Endothelial cell of umbilical vein (primary cell): Measurements from ENCODE around the gene PHTF1. TPM values are rescaled to one million over a fixed set of nuclear protein-coding genes. Genes with fewer than 3 reads are reported as not detected.

Experiments used
- BruUV-seq: library from RNA; stranded (reverse); fragments of 400-500 nt; replicated peaks from 2 replicates; lab custom pipeline; 2021; lab: Mats Ljungman, UMichigan
- CTCF ChIA-PET: fragments of 300-600, 350-600 bp; sonication (Branson Sonifier 250); formaldehyde crosslinking; loops from one replicate; lab custom pipeline; 2021; ENCODE audit warnings: antibody characterized with exemption, inconsistent platforms; lab: Charles Lee
- POLR2A ChIA-PET: fragments of 300-600, 350-600 bp; sonication (Branson Sonifier 250); formaldehyde crosslinking; loops from one replicate; lab custom pipeline; 2021; ENCODE audit warnings: antibody characterized with exemption, inconsistent platforms; lab: Charles Lee
- DNase-seq: peaks from one replicate; pipeline ENCODE4 v3.0.0-alpha.2; 2011; ENCODE audit warnings: low read depth, low spot score
- FAIRE-seq: peaks from 2 replicates; lab custom pipeline; 2011; peaks lifted over from hg19 to GRCh38; lab: Jason Lieb, UNC
- H2AFZ ChIP-seq: 2 replicates; pipeline ENCODE4 v1.6.0; 2012; ENCODE audit warnings: low read depth, low read length, control low read depth, inconsistent platforms
- H3K27ac ChIP-seq: 2 replicates; pipeline ENCODE4 v1.5.1; 2011; ENCODE audit warnings: low read depth, mild to moderate bottlenecking, control low read depth, low read length, moderate library complexity; ENCODE audit not compliant: insufficient read depth
- H3K27me3 ChIP-seq, 2 experiments: 2 replicates each; pipeline versions ENCODE4 v1.6.0 to v1.6.1; 2011; ENCODE audit warnings: low read length in 2 of 2, mixed read lengths in 1 of 2; ENCODE audit not compliant: control insufficient read depth in 2 of 2, insufficient read depth in 2 of 2
- H3K36me3 ChIP-seq, 2 experiments: 2 replicates in 1 of 2; 3 replicates in 1 of 2; pipeline ENCODE4 v1.5.1; 2011; ENCODE audit warnings: low read length in 2 of 2, mild to moderate bottlenecking in 1 of 2, moderate library complexity in 1 of 2; ENCODE audit not compliant: control insufficient read depth in 2 of 2, insufficient read depth in 2 of 2; ENCODE audit errors: extremely low read depth in 1 of 2
- H3K4me1 ChIP-seq: 3 replicates; pipeline ENCODE4 v1.5.1; 2011; ENCODE audit warnings: mild to moderate bottlenecking, low read length; ENCODE audit not compliant: control insufficient read depth, insufficient read depth; ENCODE audit errors: extremely low read depth
- H3K4me2 ChIP-seq: 2 replicates; pipeline ENCODE4 v1.6.1; 2011; ENCODE audit warnings: low read length, control low read depth, mixed read lengths; ENCODE audit not compliant: insufficient read depth
- H3K4me3 ChIP-seq, 3 experiments: fragments of 200-600 bp in 1 of 3; sonication (generic), shearing (Covaris generic) in 1 of 3; replicated peaks in 1 of 3; 2 replicates each; pipeline ENCODE4 v1.5.1; 2011 to 2016; ENCODE audit warnings: control low read depth in 3 of 3, low read length in 3 of 3, mild to moderate bottlenecking in 2 of 3, inconsistent platforms in 1 of 3, low read depth in 1 of 3, moderate library complexity in 1 of 3; ENCODE audit not compliant: insufficient read depth in 1 of 3
- H3K79me2 ChIP-seq: 2 replicates; pipeline ENCODE4 v1.6.0; 2012; ENCODE audit warnings: low read length, inconsistent platforms; ENCODE audit not compliant: control insufficient read depth, insufficient read depth
- H3K9ac ChIP-seq: replicated peaks from 2 replicates; pipeline ENCODE3; 2011; ENCODE audit warnings: low read length, control low read depth; ENCODE audit not compliant: insufficient read depth; ENCODE audit errors: extremely low read depth
- H3K9me1 ChIP-seq: replicated peaks from 3 replicates; pipeline ENCODE4 v1.6.0; 2011; ENCODE audit warnings: mild to moderate bottlenecking, low read length; ENCODE audit not compliant: control insufficient read depth, insufficient read depth; ENCODE audit errors: extremely low read depth
- H3K9me3 ChIP-seq: replicated peaks from 2 replicates; pipeline ENCODE4 v1.5.1; 2012; ENCODE audit warnings: low read length, inconsistent platforms; ENCODE audit not compliant: control insufficient read depth, insufficient read depth
- H4K20me1 ChIP-seq: replicated peaks from 2 replicates; pipeline ENCODE3; 2011; ENCODE audit warnings: mild to moderate bottlenecking, low read length; ENCODE audit not compliant: control insufficient read depth, insufficient read depth; ENCODE audit errors: extremely low read depth
- dilution Hi-C: fragments of 300-500 bp; cut with MboI; formaldehyde crosslinking; loops from one replicate; pipeline ENCODE4 v1.15.0; 2019; ENCODE audit warnings: low sequenced_read_pairs; ENCODE audit not compliant: extremely low pct_ligation_motif_present
- intact Hi-C: fragments of 100-400 bp; cut with micrococcal nuclease; formaldehyde crosslinking; loops from one replicate; pipeline ENCODE4 v1.10.0; 2022
- polyA plus RNA-seq, 4 experiments: library from polyadenylated mRNA; depleted of rRNA in 3 of 4; stranded (reverse) in 3 of 4; unstranded in 1 of 4; fragments of >200 nt; gene quantifications; 2 replicates each; pipeline versions ENCODE4 v1.2.1 to v1.2.3, GENCODE V29; 2011 to 2012; ENCODE audit warnings: missing spikeins in 1 of 4
- total RNA-seq: library from RNA; stranded (reverse); gene quantifications from 2 replicates; pipeline ENCODE4 v1.2.3, GENCODE V29; 2021
- TF ChIP-seq, protein P1 (sequence below), 2 donors: IDR thresholded peaks; 1 replicate in 1 of 2; 2 replicates in 1 of 2; pipeline ENCODE4 v1.5.1; 2011; ENCODE audit warnings: low read length in 2 of 2, mild to moderate bottlenecking in 2 of 2, moderate library complexity in 2 of 2, control low read depth in 1 of 2, inconsistent platforms in 1 of 2, low read depth in 1 of 2; ENCODE audit not compliant: insufficient read depth in 1 of 2; ENCODE audit errors: extremely low read depth in 1 of 2
- TF ChIP-seq, protein P2 (sequence below): IDR thresholded peaks from 2 replicates; pipeline ENCODE4 v1.6.1; 2011; ENCODE audit not compliant: insufficient read depth, insufficient read length

The PHTF1 gene
- total and polyA plus RNA-seq, 2 donors (not counting 3 experiments of a cell fraction or from before 2014, with no cell fraction given) = 26.3 to 62.6 TPM

DNA sequence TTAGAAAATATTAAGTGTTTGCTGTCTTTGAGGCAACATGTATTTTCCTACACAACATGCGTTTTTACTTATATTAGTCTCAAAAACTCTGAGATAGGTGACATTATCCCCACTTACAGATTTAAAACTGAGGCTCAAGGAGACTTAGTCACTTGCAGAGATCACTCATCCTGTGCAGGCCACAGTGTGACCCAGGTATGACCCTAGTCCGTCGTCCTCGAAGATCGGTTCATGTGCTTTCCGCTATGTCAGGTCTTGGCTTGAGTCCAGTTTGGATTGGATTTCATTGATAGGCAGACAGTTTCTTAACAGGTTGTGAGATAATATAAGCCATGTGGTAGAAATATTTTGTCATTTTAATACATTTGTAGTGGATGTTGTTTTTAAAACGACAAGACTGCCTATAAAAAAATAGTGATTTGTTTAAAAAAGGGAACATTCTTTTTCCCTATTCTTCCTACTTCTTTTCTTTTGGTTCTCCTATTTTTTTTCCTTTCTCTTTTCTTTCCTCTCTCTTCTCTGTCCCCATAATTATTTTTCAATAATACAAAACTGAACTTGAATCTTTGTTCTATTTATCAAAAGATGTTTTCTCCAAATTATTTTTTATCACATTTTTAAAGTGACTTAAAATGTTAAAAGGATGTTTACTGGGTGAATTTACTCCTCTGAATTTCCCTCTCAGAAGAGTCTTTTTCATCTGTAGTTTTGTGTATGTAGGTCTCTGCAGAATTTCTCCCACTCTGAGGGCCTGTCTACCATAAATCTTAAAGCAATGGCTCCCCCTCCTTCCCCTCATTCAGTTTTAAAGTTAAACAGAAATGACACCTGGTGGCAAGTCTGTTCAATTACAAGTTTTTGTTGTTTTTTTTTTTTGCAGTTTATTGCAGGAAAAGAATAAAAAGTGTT lies 81.8 kb downstream of the PHTF1 start:
- Histone ChIP-seq H3K4me3 (no peak overlapping the region), H2AFZ (no peak overlapping the region), H3K9me3 (no peaks in the 10 kb centered on the region), H3K79me2 (no peaks in the 10 kb centered on the region), H3K9ac (no peak overlapping the region), H3K27me3 (no peaks in the 10 kb centered on the region), H3K4me2 (peak overlapping the region; percentile 17), H3K27ac (no peak overlapping the region), H3K4me1 (peaks cover 8% of the 10 kb centered on the region), H3K9me1 (no peaks in the 10 kb centered on the region), H4K20me1 (no peaks in the 10 kb centered on the region), H3K36me3 (no peaks in the 10 kb centered on the region)
- FAIRE-seq (peak; percentile 84), DNase-seq (peak; percentile 67)
- no TSS peak for BruUV-seq
- TF ChIP-seq, protein P1, sequence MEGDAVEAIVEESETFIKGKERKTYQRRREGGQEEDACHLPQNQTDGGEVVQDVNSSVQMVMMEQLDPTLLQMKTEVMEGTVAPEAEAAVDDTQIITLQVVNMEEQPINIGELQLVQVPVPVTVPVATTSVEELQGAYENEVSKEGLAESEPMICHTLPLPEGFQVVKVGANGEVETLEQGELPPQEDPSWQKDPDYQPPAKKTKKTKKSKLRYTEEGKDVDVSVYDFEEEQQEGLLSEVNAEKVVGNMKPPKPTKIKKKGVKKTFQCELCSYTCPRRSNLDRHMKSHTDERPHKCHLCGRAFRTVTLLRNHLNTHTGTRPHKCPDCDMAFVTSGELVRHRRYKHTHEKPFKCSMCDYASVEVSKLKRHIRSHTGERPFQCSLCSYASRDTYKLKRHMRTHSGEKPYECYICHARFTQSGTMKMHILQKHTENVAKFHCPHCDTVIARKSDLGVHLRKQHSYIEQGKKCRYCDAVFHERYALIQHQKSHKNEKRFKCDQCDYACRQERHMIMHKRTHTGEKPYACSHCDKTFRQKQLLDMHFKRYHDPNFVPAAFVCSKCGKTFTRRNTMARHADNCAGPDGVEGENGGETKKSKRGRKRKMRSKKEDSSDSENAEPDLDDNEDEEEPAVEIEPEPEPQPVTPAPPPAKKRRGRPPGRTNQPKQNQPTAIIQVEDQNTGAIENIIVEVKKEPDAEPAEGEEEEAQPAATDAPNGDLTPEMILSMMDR (IDR thresholded peaks at IDR 0.05; ENCODE audit: extremely low read depth in 1 of 2, insufficient read depth in 1 of 2, low read depth in 1 of 2, low read length in 2 of 2) = peak; percentile 18 to 33
- TF ChIP-seq, protein P2, sequence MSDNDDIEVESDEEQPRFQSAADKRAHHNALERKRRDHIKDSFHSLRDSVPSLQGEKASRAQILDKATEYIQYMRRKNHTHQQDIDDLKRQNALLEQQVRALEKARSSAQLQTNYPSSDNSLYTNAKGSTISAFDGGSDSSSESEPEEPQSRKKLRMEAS = no peak
- dilution Hi-C loops = no loop called here
- intact Hi-C loops = loop anchor here (1.0 to 5.0 kb wide), 6 partner anchors 224 to 961 kb away; partner anchors contain the start of gene MAGI3
- POLR2A ChIA-PET = no interaction called here
- CTCF ChIA-PET = interaction anchor here (0.6 to 3.9 kb wide), 18 partner anchors 15 to 962 kb away, joined by 3 to 52 read pairs (median 4); partner anchors contain the start of genes LRIG2, MAGI3 and PPM1J
